Activated CD8-positive, alpha-beta T cell treated with anti-CD3 and anti-CD28 coated beads, Interleukin-2, amount 10 ng/mL, durations not matched to agents 7 days and 5 days (primary cell): ENCODE results near the gene SLC22A5. TPM values are rescaled to one million over a fixed set of nuclear protein-coding genes. Genes with fewer than 3 reads are reported as not detected.

ENCODE experiments used
- ATAC-seq: fragments of 150-1000 bp; cut with Tn5 transposase; one replicate; pipeline ENCODE4 v1.10.0; 2021; ENCODE audit warnings: moderate library complexity
- CTCF ChIA-PET: fragments of 350-600 bp; sonication (Branson Sonifier 250); formaldehyde crosslinking; loops from one replicate; lab custom pipeline; 2021; ENCODE audit warnings: antibody characterized with exemption; lab: Charles Lee
- POLR2A ChIA-PET: fragments of 350-600 bp; sonication (Branson Sonifier 250); formaldehyde crosslinking; loops from one replicate; lab custom pipeline; 2021; ENCODE audit warnings: antibody characterized with exemption; lab: Charles Lee
- DNase-seq: peaks from one replicate; pipeline ENCODE4 v3.0.0-alpha.2; 2020
- H3K27ac Mint-ChIP-seq: one replicate; pipeline ENCODE4 v1.8.0; 2021; ENCODE audit warnings: mild to moderate bottlenecking, mixed read lengths
- H3K27me3 Mint-ChIP-seq: one replicate; pipeline ENCODE4 v1.8.0; 2021; ENCODE audit warnings: low read depth, mixed read lengths
- H3K36me3 Mint-ChIP-seq: one replicate; pipeline ENCODE4 v1.8.0; 2021; ENCODE audit warnings: low read depth, mixed read lengths
- H3K4me1 Mint-ChIP-seq: one replicate; pipeline ENCODE4 v1.8.0; 2021; ENCODE audit warnings: low read depth, mixed read lengths
- H3K4me3 Mint-ChIP-seq: one replicate; pipeline ENCODE4 v1.8.0; 2021; ENCODE audit warnings: mild to moderate bottlenecking, mixed read lengths
- H3K9me3 Mint-ChIP-seq: one replicate; pipeline ENCODE4 v1.8.0; 2022; ENCODE audit warnings: mixed read lengths; ENCODE audit not compliant: insufficient read depth
- total RNA-seq, 2 experiments: library from RNA; stranded (reverse); gene quantifications; one replicate each; pipeline ENCODE4 v1.2.3, GENCODE V29; 2021

Gene SLC22A5
- total RNA-seq, 2 experiments from 2014 or later: 2.2 to 3.5 TPM

GRCh38 chr5:132422720-132423437 is 53.4 kb downstream of the SLC22A5 start:
- Mint-ChIP-seq H3K9me3 (no peaks in the 10 kb centered on the region), H3K27me3 (no peaks in the 10 kb centered on the region), H3K4me1 (peaks cover 99% of the 10 kb centered on the region), H3K36me3 (peaks cover 83% of the 10 kb centered on the region), H3K4me3 (peak overlapping the region; percentile 42), H3K27ac (peak overlapping the region; percentile 73)
- ATAC-seq: no peak
- ChIA-PET CTCF (interaction anchor here (1.5 to 11.9 kb wide), 7 partner anchors 9 to 78 kb away, joined by 3 to 141 read pairs (median 6); partner anchors contain the start of gene IRF1), POLR2A (interaction anchor here (0.6 to 12.1 kb wide), 5 partner anchors 12 to 376 kb away, joined by 4 to 435 read pairs (median 82); partner anchors contain the start of gene IRF1)
- no peak for DNase-seq

GRCh38 chr5:132423438-132423898 is 54.0 kb downstream of the SLC22A5 start:
- Mint-ChIP-seq H3K27me3 (no peaks in the 10 kb centered on the region), H3K4me1 (peaks cover 99% of the 10 kb centered on the region), H3K27ac (peak overlapping the region; percentile 73), H3K36me3 (peaks cover 79% of the 10 kb centered on the region), H3K4me3 (peak overlapping the region; percentile 34), H3K9me3 (no peaks in the 10 kb centered on the region)
- DNase-seq (no peak), ATAC-seq (no peak)
- ChIA-PET CTCF (interaction anchor here (1.3 to 11.9 kb wide), 8 partner anchors 9 to 77 kb away, joined by 3 to 141 read pairs (median 5); partner anchors contain the start of gene IRF1), POLR2A (interaction anchor here (5.8 to 12.1 kb wide), 5 partner anchors 13 to 73 kb away, joined by 81 to 435 read pairs (median 137); partner anchors contain the start of gene IRF1)

GRCh38 chr5:132424167-132424880 is 54.8 kb downstream of the SLC22A5 start:
- Mint-ChIP-seq H3K4me3 (peak overlapping the region; percentile 74), H3K9me3 (no peaks in the 10 kb centered on the region), H3K4me1 (peaks cover 99% of the 10 kb centered on the region), H3K27ac (peak overlapping the region; percentile 98), H3K36me3 (peaks cover 79% of the 10 kb centered on the region), H3K27me3 (no peaks in the 10 kb centered on the region)
- ChIA-PET POLR2A (interaction anchor here (3.7 to 12.1 kb wide), 8 partner anchors 8 to 72 kb away, joined by 36 to 435 read pairs (median 82); partner anchors contain the start of gene IRF1), CTCF (interaction anchor here (1.3 to 11.9 kb wide), 8 partner anchors 8 to 77 kb away, joined by 3 to 141 read pairs (median 29); partner anchors contain the start of gene IRF1)
- no peak for ATAC-seq
- DNase-seq: no peak

- ATAC-seq: peak; percentile 57
- peak; percentile 78 for DNase-seq
- peak overlapping the region; percentile 98 for H3K27ac Mint-ChIP-seq
- H3K4me1 Mint-ChIP-seq: peaks cover 99% of the 10 kb centered on the region
- H3K36me3 Mint-ChIP-seq: peaks cover 78% of the 10 kb centered on the region
- H3K27me3 Mint-ChIP-seq: no peaks in the 10 kb centered on the region
- no peaks in the 10 kb centered on the region for H3K9me3 Mint-ChIP-seq
- peak overlapping the region; percentile 74 for H3K4me3 Mint-ChIP-seq
- ChIA-PET CTCF (interaction anchor here (0.9 to 11.9 kb wide), 14 partner anchors 12 to 274 kb away, joined by 3 to 141 read pairs (median 29); partner anchors contain the start of gene IRF1), POLR2A (interaction anchor here (0.9 to 12.1 kb wide), 12 partner anchors 9 to 322 kb away, joined by 3 to 435 read pairs (median 52); partner anchors contain the start of genes CCNI2 and IRF1)
Measured at GRCh38 chr5:132425009-132425937, 55.8 kb downstream of the SLC22A5 start.

GRCh38 chr5:132425975-132426524 is 56.5 kb downstream of the SLC22A5 start:
- CTCF ChIA-PET: interaction anchor here (0.9 to 11.9 kb wide), 16 partner anchors 12 to 273 kb away, joined by 3 to 141 read pairs (median 22); partner anchors contain the start of gene IRF1
- POLR2A ChIA-PET: interaction anchor here (0.9 to 12.1 kb wide), 13 partner anchors 10 to 321 kb away, joined by 3 to 435 read pairs (median 47); partner anchors contain the start of genes CCNI2 and IRF1
- ATAC-seq: peak; percentile 1
- Mint-ChIP-seq H3K4me1 (peaks cover 99% of the 10 kb centered on the region), H3K4me3 (peak overlapping the region; percentile 74), H3K36me3 (peaks cover 78% of the 10 kb centered on the region), H3K9me3 (no peaks in the 10 kb centered on the region), H3K27ac (peak overlapping the region; percentile 98), H3K27me3 (no peaks in the 10 kb centered on the region)
- no peak for DNase-seq

GRCh38 chr5:132426525-132427138 is 57.1 kb downstream of the SLC22A5 start:
- ATAC-seq (peak; percentile 59), DNase-seq (peak; percentile 85)
- Mint-ChIP-seq H3K4me1 (peaks cover 99% of the 10 kb centered on the region), H3K4me3 (peak overlapping the region; percentile 74), H3K36me3 (peaks cover 78% of the 10 kb centered on the region), H3K27ac (peak overlapping the region; percentile 98), H3K27me3 (no peaks in the 10 kb centered on the region), H3K9me3 (no peaks in the 10 kb centered on the region)
- ChIA-PET POLR2A (interaction anchor here (0.6 to 12.1 kb wide), 12 partner anchors 10 to 321 kb away, joined by 3 to 435 read pairs (median 52); partner anchors contain the start of genes CCNI2 and IRF1), CTCF (interaction anchor here (0.9 to 11.9 kb wide), 16 partner anchors 11 to 75 kb away, joined by 3 to 141 read pairs (median 22); partner anchors contain the start of gene IRF1)

- H3K4me3 Mint-ChIP-seq: peak overlapping the region; percentile 74
- ChIA-PET CTCF (interaction anchor here (1.0 to 11.9 kb wide), 12 partner anchors 10 to 74 kb away, joined by 3 to 141 read pairs (median 37); partner anchors contain the start of gene IRF1), POLR2A (interaction anchor here (0.6 to 12.1 kb wide), 11 partner anchors 10 to 69 kb away, joined by 3 to 435 read pairs (median 57); partner anchors contain the start of gene IRF1)
- DNase-seq (peak; percentile 80), ATAC-seq (peak; percentile 59)
- no peaks in the 10 kb centered on the region for H3K9me3 Mint-ChIP-seq
- peaks cover 81% of the 10 kb centered on the region for H3K36me3 Mint-ChIP-seq
- peak overlapping the region; percentile 98 for H3K27ac Mint-ChIP-seq
- H3K27me3 Mint-ChIP-seq: no peaks in the 10 kb centered on the region
- peaks cover 100% of the 10 kb centered on the region for H3K4me1 Mint-ChIP-seq
Measured at GRCh38 chr5:132427281-132428146, 58.0 kb downstream of the SLC22A5 start.

GRCh38 chr5:132428147-132428482 is 58.6 kb downstream of the SLC22A5 start:
- H3K9me3 Mint-ChIP-seq: no peaks in the 10 kb centered on the region

More at GRCh38 chr5:132428147-132428482, 58.6 kb downstream of the SLC22A5 start:
- ATAC-seq (no peak), DNase-seq (no peak)
- Mint-ChIP-seq H3K27ac (peak overlapping the region; percentile 98), H3K4me1 (peaks cover 100% of the 10 kb centered on the region), H3K4me3 (peak overlapping the region; percentile 74), H3K27me3 (no peaks in the 10 kb centered on the region), H3K36me3 (peaks cover 81% of the 10 kb centered on the region)
- ChIA-PET POLR2A (interaction anchor here (1.2 to 12.1 kb wide), 9 partner anchors 9 to 68 kb away, joined by 3 to 435 read pairs (median 81); partner anchors contain the start of gene IRF1), CTCF (interaction anchor here (0.7 to 11.9 kb wide), 13 partner anchors 7 to 73 kb away, joined by 3 to 141 read pairs (median 29); partner anchors contain the start of gene IRF1)
